ENCODE measurements around the gene HS1BP3. TPM values are rescaled to one million over a fixed set of nuclear protein-coding genes. Genes with fewer than 3 reads are reported as not detected.

HS1BP3 gene
- total RNA-seq, 2 donors from 2014 or later = 10.7 to 11.0 TPM

DNA sequence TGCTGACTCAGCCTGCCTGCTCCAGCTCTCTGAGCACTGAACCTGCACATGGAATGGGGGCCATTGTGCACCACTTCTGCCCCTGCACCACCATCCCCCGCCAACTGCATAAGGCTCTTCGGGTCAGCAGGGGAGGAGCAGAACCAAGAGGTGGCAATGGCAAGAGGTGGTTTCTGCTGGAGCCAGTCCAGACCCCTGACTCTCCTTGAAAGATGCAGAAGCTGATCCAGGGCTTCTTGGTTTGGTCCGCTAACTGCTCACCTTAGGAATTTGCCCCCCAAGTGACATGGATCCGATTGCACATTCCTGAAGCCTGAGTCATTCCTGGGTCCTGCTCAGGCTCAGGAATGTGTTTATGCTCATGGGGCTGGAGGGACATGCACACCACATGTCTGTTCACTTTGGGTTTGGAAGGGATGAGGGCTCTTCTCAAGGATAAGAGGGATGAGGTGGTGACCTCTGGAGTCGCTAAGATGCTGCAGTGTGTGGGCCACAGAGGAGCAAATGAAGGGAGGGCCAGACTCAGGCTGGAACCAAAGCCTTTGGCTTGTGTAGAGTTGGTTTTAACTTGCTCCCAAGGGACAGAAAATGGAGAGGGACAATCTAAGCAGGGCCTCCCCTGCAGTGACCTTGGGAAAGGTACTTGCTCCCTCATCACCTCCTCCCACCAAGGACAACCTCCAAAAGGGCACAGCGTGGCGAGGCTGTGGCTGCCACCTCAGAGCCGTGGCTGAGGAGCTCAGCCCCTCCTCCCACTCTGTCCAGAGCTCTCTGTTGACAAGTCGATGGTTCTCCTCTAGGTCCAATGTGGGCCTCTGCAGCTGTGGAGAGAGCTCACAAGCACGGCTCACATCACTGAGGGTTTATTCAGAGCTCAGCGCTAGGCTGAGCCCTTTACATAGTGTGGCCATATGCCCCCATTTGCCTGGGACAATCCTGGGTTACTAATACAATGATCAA, 66.2 kb downstream of the HS1BP3 start:
- peak in 1 of 2 donors; percentile 37 for ATAC-seq (replicated peaks in 1 of 2)
- Mint-ChIP-seq H3K4me3 (no peak overlapping the region), H3K9me3 (no peaks in the 10 kb centered on the region), H3K36me3 (ENCODE audit: insufficient read depth in 2 of 2) (no peaks in the 10 kb centered on the region), H3K4me1 (ENCODE audit: low read depth) (peaks cover 7% of the 10 kb centered on the region), H3K27ac (no peak overlapping the region), H3K27me3 (ENCODE audit: low read depth) (no peaks in the 10 kb centered on the region)
- no peak for DNase-seq

DNA sequence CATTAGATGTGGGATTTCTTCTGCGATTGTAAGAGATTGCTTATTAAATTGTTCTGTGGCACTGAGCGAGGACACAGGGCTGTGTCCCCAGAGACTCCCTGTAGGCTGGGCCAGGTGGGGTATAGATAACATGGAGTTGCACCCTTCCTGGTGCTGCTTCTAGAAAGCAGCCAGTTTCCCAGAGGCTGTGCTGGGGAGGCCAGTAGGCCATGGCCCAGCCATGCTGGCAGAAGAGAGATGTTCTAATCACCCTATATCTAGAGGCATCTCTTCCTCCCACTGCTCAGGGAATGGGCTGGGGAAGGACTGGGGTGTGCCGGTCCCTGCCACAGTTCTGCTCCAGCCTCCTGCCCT, 66.9 kb downstream of the HS1BP3 start:
- H3K9me3 Mint-ChIP-seq = no peaks in the 10 kb centered on the region
- peaks cover 9% of the 10 kb centered on the region for H3K4me1 Mint-ChIP-seq (ENCODE audit: low read depth)
- H3K36me3 Mint-ChIP-seq (ENCODE audit: insufficient read depth in 2 of 2) = no peaks in the 10 kb centered on the region
- H3K27me3 Mint-ChIP-seq (ENCODE audit: low read depth) = no peaks in the 10 kb centered on the region
- no peak overlapping the region for H3K4me3 Mint-ChIP-seq
- no peak for DNase-seq
- no peak overlapping the region for H3K27ac Mint-ChIP-seq
- ATAC-seq (replicated peaks in 1 of 2) = no peak

DNA sequence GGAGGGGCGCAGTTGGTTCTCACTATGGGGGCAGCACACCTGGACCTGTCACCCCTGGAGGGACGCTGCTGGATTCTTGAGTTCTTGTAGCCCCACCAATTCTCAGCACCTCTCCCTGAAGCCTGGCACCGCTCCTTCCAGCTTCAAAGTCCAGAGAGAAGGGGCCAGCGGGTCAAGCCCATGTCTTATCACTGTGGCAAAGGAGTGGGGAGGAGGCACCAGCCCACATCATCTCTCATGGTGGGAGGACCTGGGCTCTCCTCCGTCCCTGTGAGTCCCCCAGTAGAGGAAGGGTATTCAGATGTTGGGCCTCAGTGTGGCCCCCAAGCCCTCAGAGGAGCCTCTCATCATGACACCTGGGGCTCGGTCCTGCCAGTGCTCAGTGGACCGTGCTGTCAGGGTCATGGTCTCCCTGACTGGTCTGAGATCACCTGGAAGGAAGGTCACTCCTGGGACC, 67.4 kb downstream of the HS1BP3 start:
- no peak for ATAC-seq (replicated peaks in 1 of 2)
- DNase-seq = no peak
- no peaks in the 10 kb centered on the region for H3K36me3 Mint-ChIP-seq (ENCODE audit: insufficient read depth in 2 of 2)
- no peak overlapping the region for H3K27ac Mint-ChIP-seq
- no peaks in the 10 kb centered on the region for H3K9me3 Mint-ChIP-seq
- H3K4me1 Mint-ChIP-seq (ENCODE audit: low read depth) = peaks cover 9% of the 10 kb centered on the region
- H3K27me3 Mint-ChIP-seq (ENCODE audit: low read depth) = no peaks in the 10 kb centered on the region
- no peak overlapping the region for H3K4me3 Mint-ChIP-seq

DNA sequence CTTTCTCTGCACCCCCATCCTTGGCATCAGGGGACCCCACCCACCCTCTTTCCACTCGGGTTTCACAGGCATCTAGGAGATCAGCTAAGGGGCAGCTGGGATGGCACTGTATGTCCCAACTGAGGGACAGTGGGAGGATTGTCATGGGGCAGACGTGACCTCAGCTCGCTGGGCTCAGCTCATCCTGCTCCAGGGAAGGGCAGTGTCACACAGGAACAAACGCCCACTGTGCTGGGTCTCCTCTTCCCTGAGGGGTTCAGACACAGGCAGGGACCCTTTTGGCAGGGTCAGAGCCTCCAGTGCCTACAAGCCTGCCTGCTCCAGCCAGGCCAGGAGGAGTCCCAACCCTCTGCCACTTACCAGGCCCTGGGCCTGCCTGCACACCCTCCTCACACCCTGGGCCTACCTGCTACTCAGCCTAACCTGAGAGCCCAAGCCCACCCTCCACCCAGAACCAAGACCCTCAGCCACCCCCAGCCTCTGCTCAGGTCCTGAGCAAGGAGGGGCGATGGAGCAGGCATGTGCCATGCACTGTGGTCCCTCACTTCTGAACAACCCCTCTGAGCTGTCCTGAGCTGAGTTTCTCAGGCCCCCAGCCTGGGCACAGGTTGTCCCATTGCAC, 68.2 kb downstream of the HS1BP3 start:
- ATAC-seq (replicated peaks in 1 of 2) (no peak), DNase-seq (no peak)
- Mint-ChIP-seq H3K27me3 (ENCODE audit: low read depth) (no peaks in the 10 kb centered on the region), H3K4me1 (ENCODE audit: low read depth) (peaks cover 9% of the 10 kb centered on the region), H3K27ac (no peak overlapping the region), H3K9me3 (no peaks in the 10 kb centered on the region), H3K36me3 (ENCODE audit: insufficient read depth in 2 of 2) (no peaks in the 10 kb centered on the region), H3K4me3 (no peak overlapping the region)

DNA sequence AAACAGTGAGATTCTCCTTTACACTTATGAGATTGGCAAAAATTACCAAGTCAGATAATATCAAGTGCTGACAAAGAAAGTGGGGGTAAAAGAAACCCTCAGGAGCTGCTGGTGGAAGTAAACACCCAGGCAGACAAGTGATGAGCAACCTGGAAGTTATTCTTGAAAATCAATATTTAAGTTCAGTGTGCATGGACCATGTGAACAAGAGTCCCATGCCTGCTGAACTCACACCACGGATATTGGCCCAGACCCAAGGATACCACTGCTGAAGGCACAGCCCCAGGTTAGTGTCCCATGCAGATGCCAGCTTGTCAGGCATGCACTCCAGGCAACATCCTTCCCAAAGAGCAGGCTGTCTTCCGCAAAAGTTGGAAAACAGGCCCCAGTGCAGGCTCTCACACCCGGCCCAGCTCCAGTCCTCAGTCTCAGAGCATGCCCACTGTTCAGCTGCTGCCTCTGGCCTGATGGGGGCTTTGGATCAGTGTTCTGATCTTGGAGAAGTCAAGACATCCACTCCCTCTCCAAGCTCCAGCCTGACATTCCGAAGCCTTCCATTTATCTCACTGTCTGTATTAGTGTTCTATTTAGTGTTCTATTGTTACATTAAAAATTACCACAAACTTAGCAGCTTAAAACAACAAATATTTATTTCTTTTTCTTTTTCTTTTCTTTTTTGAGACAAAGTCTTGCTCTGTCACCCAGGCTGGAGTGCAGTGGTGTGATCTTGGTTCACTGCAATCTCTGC, 70.0 kb downstream of the HS1BP3 start:
- ATAC-seq (replicated peaks in 1 of 2) = peak in 1 of 2 donors; percentile 14
- no peak for DNase-seq
- Mint-ChIP-seq H3K4me1 (ENCODE audit: low read depth) (peaks cover 26% of the 10 kb centered on the region), H3K36me3 (ENCODE audit: insufficient read depth in 2 of 2) (peaks cover 2 to 4% of the 10 kb centered on the region in 2 donors), H3K27ac (peak overlapping the region; percentile 58), H3K4me3 (peak overlapping the region in 1 of 2 donors; percentile 21), H3K27me3 (ENCODE audit: low read depth) (no peaks in the 10 kb centered on the region), H3K9me3 (no peaks in the 10 kb centered on the region)

DNA sequence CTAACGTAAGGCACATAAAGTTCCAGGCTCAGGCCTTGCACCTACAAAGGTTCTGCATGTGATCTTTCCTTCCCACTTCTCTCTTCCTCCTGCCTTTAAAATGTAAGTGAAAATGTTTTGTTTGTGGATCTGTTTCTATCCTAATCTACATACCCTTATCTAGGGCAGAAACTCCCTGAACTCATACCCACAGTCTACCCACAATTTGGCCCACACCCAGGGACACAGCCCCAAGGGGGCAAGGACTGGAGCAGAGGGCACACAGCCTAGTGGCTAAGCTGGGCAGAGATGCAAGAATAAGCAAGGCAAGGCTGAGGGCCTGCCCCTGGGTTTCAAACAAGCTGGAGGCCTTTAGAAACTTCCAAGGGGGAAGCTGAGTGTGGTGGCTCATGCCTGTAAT, 71.0 kb downstream of the HS1BP3 start:
- Mint-ChIP-seq H3K27ac (peak overlapping the region; percentile 58), H3K27me3 (ENCODE audit: low read depth) (no peaks in the 10 kb centered on the region), H3K4me1 (ENCODE audit: low read depth) (peaks cover 27% of the 10 kb centered on the region), H3K4me3 (peak overlapping the region in 1 of 2 donors; percentile 21), H3K9me3 (no peaks in the 10 kb centered on the region), H3K36me3 (ENCODE audit: insufficient read depth in 2 of 2) (peaks cover 2 to 4% of the 10 kb centered on the region in 2 donors)
- DNase-seq (no peak), ATAC-seq (replicated peaks in 1 of 2) (peak in 1 of 2 donors; percentile 14)

DNA sequence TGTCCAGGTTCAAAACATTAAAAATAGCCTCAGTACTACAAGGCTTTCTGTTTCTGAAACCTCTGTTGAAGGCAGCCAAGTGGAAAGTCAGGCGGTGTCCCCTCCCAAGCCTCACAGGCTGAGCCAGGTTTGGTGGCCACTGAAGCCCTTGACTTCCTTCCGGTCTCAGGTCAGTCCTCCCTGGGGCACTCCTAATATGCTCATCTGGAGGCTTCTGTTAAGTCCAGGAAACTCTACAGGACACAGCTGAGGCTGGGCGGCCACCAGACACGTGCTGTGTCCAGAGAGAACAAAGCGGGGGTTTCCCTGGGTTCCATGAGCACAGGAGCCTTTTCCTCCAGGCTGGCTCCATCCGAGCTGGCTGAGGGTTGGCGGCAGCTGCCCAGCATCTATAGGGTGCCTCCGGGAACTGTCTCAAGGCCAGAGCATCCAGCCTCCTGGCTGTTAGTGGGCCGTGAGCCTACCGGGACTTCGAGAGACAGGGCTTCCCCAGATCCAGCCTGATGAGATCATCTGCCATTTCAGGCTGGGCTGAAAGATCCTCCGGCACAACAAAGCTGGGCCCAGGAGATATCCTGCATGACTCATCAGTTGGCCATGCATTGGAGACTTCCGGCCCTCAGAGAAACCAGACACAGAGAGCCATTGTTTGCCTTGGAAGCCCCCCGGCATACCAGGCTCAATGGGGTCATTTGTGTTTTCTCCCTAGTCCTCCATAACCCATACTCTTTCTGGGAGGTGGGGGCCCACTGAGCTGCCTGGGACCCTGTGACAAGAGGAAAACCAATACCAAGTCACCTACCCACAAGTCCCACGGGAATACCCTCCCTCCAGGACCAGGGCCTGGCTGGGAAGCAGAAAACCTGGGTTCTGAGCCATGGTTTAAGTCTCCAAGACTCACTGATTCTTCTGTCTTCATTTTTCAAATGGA, 71.7 kb downstream of the HS1BP3 start:
- Mint-ChIP-seq H3K9me3 (no peaks in the 10 kb centered on the region), H3K27ac (peak overlapping the region; percentile 58), H3K4me3 (no peak overlapping the region), H3K27me3 (ENCODE audit: low read depth) (no peaks in the 10 kb centered on the region), H3K4me1 (ENCODE audit: low read depth) (peaks cover 27% of the 10 kb centered on the region), H3K36me3 (ENCODE audit: insufficient read depth in 2 of 2) (peaks cover 2 to 4% of the 10 kb centered on the region in 2 donors)
- ATAC-seq (replicated peaks in 1 of 2) (no peak), DNase-seq (no peak)

DNA sequence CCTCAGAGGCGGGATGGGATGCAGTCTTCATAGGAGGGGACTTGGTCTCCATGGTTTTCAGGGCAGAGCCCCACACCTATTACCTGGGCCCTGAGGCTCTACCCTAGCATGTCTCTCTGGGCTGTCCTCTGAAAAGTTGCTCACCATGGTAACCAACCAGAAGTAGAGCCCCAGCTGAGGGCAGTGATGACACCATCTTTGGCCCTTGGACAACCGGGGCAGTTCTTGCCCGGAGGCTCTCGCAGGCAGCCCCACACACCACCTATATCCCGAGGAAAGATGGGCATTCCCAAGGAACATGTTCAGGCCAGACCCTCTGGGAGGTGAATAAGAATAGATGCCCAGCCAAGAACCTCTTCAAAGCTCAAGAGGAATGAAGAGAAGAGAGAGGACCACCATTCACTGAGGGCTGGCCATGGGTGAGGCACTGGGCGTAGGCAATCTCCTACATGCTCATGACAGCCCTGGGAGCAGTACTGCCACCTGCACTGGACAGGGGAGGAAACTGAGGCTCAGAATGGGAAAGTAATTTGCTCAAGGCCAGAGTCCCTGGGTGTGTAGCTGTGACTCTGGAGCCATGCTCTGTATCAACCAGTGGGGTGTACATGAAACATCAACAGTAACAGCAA, 72.5 kb downstream of the HS1BP3 start:
- Mint-ChIP-seq H3K27ac (no peak overlapping the region), H3K9me3 (no peaks in the 10 kb centered on the region), H3K36me3 (ENCODE audit: insufficient read depth in 2 of 2) (peaks cover 2 to 4% of the 10 kb centered on the region in 2 donors), H3K4me1 (ENCODE audit: low read depth) (peaks cover 27% of the 10 kb centered on the region), H3K4me3 (no peak overlapping the region), H3K27me3 (ENCODE audit: low read depth) (no peaks in the 10 kb centered on the region)
- ATAC-seq (replicated peaks in 1 of 2) = no peak
- DNase-seq = no peak

DNA sequence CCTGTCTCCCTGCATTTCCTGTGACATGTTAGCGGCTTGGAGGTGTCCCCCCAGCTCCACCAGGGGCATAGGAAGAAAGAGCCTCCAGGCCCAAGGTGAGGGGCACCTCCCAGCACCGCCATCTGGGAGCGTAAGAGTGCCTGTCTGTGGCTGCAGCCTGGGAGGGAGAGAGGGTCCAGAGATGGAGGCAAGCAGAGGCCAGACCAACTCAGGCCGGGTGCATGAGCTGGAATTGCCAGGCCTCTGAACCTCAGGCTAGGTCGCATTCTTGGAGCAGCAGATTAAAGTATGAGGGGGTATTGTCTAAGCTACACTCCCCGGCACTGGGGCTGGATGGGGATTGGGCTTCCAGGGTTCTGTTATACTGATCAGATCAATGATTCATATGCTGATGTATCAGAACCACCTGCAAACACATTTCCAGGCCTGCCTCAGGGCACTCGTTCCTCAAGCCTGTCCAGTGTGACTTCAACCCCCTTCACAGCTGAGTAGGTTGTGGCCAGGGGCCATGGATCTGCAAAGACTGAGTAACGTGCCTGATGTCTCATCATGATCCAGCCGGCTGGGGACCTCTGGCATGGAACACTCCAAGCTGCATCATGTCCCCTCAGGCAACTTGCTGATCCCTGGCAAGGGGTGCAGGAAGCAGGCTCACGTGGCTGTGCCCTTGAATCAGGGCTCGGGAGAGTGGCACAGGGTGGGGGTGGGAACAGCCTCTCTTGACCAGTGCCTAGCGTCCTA, 73.2 kb downstream of the HS1BP3 start:
- DNase-seq = no peak
- no peak for ATAC-seq (replicated peaks in 1 of 2)
- Mint-ChIP-seq H3K4me3 (no peak overlapping the region), H3K27ac (no peak overlapping the region), H3K36me3 (ENCODE audit: insufficient read depth in 2 of 2) (peaks cover 2 to 4% of the 10 kb centered on the region in 2 donors), H3K27me3 (ENCODE audit: low read depth) (no peaks in the 10 kb centered on the region), H3K4me1 (ENCODE audit: low read depth) (peaks cover 27% of the 10 kb centered on the region), H3K9me3 (no peaks in the 10 kb centered on the region)

DNA sequence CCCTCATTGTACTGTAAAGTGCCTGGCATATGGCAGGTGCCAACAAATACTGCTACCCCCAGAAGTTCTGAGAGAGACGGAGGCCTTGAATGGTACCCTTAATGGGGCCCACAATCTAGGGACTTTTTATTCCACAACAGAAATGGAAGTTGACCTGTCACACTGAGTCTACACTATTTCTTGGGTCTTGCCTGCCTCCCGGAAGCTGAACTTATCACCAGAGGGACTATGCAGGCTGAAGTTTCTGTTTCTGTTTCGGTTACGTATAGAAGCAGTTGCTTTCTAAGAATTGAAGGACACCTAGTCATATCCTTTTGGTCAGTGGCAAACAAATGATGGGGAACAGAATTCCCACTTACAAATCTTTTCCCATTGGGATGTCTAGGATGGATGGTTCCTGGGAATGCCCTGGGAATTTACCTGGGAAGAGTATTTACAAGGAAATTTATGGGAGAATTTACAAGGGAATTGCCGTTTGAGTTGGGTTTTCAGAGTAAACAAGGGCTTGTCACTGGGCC, 74.2 kb downstream of the HS1BP3 start:
- peak; percentile 38 to 53 for DNase-seq
- H3K27me3 Mint-ChIP-seq (ENCODE audit: low read depth) = no peaks in the 10 kb centered on the region
- peak overlapping the region; percentile 69 to 79 for H3K4me3 Mint-ChIP-seq
- ATAC-seq (replicated peaks in 1 of 2) = peak; percentile 86 to 90
- H3K9me3 Mint-ChIP-seq = no peaks in the 10 kb centered on the region
- peaks cover 36% of the 10 kb centered on the region for H3K4me1 Mint-ChIP-seq (ENCODE audit: low read depth)
- H3K36me3 Mint-ChIP-seq (ENCODE audit: insufficient read depth in 2 of 2) = peaks cover 2 to 4% of the 10 kb centered on the region in 2 donors
- H3K27ac Mint-ChIP-seq = peak overlapping the region; percentile 95

DNA sequence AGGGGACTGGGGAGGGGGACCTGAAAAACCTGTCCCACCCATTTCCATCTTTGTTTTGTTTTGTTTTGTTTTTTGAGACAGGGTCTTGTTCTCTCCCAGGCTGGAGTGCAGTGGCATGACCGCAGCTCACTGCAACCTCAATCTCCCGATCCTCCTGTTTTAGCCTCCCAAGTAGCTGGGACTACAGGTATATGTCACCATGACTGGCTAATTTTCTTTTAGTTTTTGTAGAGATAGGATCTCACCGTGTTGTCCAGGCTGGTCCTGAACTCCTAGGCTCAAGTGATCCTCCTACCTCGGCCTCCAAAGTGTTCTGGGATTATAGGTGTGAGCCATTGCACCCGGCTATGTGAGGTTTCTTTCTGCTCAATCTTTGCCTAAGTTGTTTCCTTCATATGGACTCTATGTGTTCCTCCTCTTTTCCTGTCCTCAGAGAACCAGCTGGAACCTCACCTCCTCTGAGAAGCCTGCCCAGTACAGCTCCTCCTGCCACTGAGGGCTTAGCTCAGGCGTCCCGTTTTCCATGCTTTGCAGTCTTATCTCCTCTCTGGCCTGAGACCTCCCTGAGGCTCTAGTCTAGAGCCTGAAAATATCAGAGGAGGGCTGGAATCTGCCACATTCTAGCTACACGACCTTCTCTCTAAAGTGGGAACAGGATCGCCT, 74.8 kb downstream of the HS1BP3 start:
- DNase-seq (no peak), ATAC-seq (replicated peaks in 1 of 2) (peak in 1 of 2 donors; percentile 18)
- H3K27ac Mint-ChIP-seq = peak overlapping the region; percentile 95
- no peaks in the 10 kb centered on the region for H3K27me3 Mint-ChIP-seq (ENCODE audit: low read depth)
- peak overlapping the region; percentile 69 to 79 for H3K4me3 Mint-ChIP-seq
- H3K9me3 Mint-ChIP-seq = no peaks in the 10 kb centered on the region
- H3K4me1 Mint-ChIP-seq (ENCODE audit: low read depth) = peaks cover 37% of the 10 kb centered on the region
- H3K36me3 Mint-ChIP-seq (ENCODE audit: insufficient read depth in 2 of 2) = peaks cover 2 to 4% of the 10 kb centered on the region in 2 donors

Measured in activated T-cell treated with anti-CD3 and anti-CD28 coated beads, Interleukin-2, amount 50 U/mL, for 72 hours (primary cell).